Mesendoderm (in vitro differentiated cells): ENCODE results near the gene SLC35A1.

Experiments
- DNase-seq: peaks from one replicate; pipeline ENCODE4 v3.0.0; 2013
- H2AK5ac ChIP-seq: 2 replicates; pipeline ENCODE4 v1.6.1; 2013; ENCODE audit warnings: low read length, inconsistent platforms
- H2BK120ac ChIP-seq: 2 replicates; pipeline ENCODE4 v1.6.1; 2013; ENCODE audit warnings: low read depth, mild to moderate bottlenecking, low read length, moderate library complexity, mixed read lengths
- H2BK15ac ChIP-seq: replicated peaks from 2 replicates; pipeline ENCODE4 v1.6.1; 2013; ENCODE audit warnings: low read depth, mild to moderate bottlenecking, moderate library complexity
- H2BK5ac ChIP-seq: 2 replicates; pipeline ENCODE4 v1.6.1; 2013; ENCODE audit warnings: low read length, inconsistent platforms
- H3K18ac ChIP-seq: 2 replicates; pipeline ENCODE4 v1.6.1; 2013; ENCODE audit warnings: mild to moderate bottlenecking, low read length, mixed read lengths
- H3K23ac ChIP-seq: one replicate; pipeline ENCODE4 v1.6.1; 2013; ENCODE audit warnings: low read length
- H3K27ac ChIP-seq: 2 replicates; pipeline ENCODE4 v1.5.1; 2013; ENCODE audit warnings: low read depth, mild to moderate bottlenecking, inconsistent platforms, low read length, moderate library complexity
- H3K27me3 ChIP-seq: 2 replicates; pipeline ENCODE4 v1.6.1; 2013; ENCODE audit warnings: low read length, control low read depth, mild to moderate bottlenecking, inconsistent platforms; ENCODE audit not compliant: insufficient read depth, poor library complexity
- H3K36me3 ChIP-seq: 2 replicates; pipeline ENCODE4 v1.6.1; 2013; ENCODE audit warnings: low read length, inconsistent platforms; ENCODE audit not compliant: control insufficient read depth, insufficient read depth
- H3K4ac ChIP-seq: one replicate; pipeline ENCODE4 v1.6.1; 2013; ENCODE audit warnings: low read depth, mild to moderate bottlenecking, low read length, moderate library complexity
- H3K4me1 ChIP-seq: 2 replicates; pipeline ENCODE4 v1.6.1; 2013; ENCODE audit warnings: low read depth, low read length, inconsistent platforms; ENCODE audit not compliant: control insufficient read depth
- H3K4me2 ChIP-seq: 2 replicates; pipeline ENCODE4 v1.6.1; 2013; ENCODE audit warnings: low read length
- H3K4me3 ChIP-seq: 2 replicates; pipeline ENCODE4 v1.5.1; 2013; ENCODE audit warnings: mild to moderate bottlenecking, low read length
- H3K56ac ChIP-seq: one replicate; pipeline ENCODE4 v1.6.1; 2013; ENCODE audit warnings: low read length
- H3K79me1 ChIP-seq: 2 replicates; pipeline ENCODE4 v1.6.1; 2013; ENCODE audit warnings: low read length, inconsistent platforms
- H3K79me2 ChIP-seq: 2 replicates; pipeline ENCODE4 v1.6.1; 2013; ENCODE audit warnings: mild to moderate bottlenecking, low read length; ENCODE audit not compliant: control insufficient read depth, insufficient read depth
- H3K9ac ChIP-seq: 2 replicates; pipeline ENCODE4 v1.6.1; 2013; ENCODE audit warnings: low read length, inconsistent platforms
- H4K5ac ChIP-seq: one replicate; pipeline ENCODE4 v1.6.1; 2013; ENCODE audit warnings: low read length
- H4K8ac ChIP-seq: one replicate; pipeline ENCODE4 v1.6.1; 2013; ENCODE audit warnings: low read depth, mild to moderate bottlenecking, control low read depth, low read length, moderate library complexity
- WGBS: extraction: QIAGEN DNeasy Blood & Tissue Kit; methylation state at CpG from one replicate; pipeline ENCODE4 v1.1.7; 2013; ENCODE audit warnings: low lambda C conversion rate, missing lambda C conversion rate; ENCODE audit not compliant: insufficient coverage; ENCODE audit errors: extremely low coverage; 5-methylcytosine and 5-hydroxymethylcytosine counted together

Gene SLC35A1

GRCh38 chr6:87541744-87542143, 69.0 kb downstream of the SLC35A1 start:
- Histone ChIP-seq H4K8ac (no peak overlapping the region), H3K4ac (no peak overlapping the region), H3K18ac (no peak overlapping the region), H2BK5ac (no peak overlapping the region), H3K79me2 (no peaks in the 10 kb centered on the region), H3K27me3 (no peaks in the 10 kb centered on the region), H3K36me3 (peaks cover 2% of the 10 kb centered on the region), H2BK120ac (no peak overlapping the region), H3K79me1 (no peaks in the 10 kb centered on the region), H3K4me2 (no peak overlapping the region), H3K4me3 (no peak overlapping the region), H3K9ac (no peak overlapping the region), H2AK5ac (no peak overlapping the region), H4K5ac (no peak overlapping the region), H3K23ac (no peak overlapping the region), H2BK15ac (no peak overlapping the region), H3K4me1 (no peaks in the 10 kb centered on the region), H3K56ac (no peak overlapping the region), H3K27ac (no peak overlapping the region)
- no peak for DNase-seq
- WGBS, result no CpG with 5 or more reads among the region's 2 CpGs

DNA sequence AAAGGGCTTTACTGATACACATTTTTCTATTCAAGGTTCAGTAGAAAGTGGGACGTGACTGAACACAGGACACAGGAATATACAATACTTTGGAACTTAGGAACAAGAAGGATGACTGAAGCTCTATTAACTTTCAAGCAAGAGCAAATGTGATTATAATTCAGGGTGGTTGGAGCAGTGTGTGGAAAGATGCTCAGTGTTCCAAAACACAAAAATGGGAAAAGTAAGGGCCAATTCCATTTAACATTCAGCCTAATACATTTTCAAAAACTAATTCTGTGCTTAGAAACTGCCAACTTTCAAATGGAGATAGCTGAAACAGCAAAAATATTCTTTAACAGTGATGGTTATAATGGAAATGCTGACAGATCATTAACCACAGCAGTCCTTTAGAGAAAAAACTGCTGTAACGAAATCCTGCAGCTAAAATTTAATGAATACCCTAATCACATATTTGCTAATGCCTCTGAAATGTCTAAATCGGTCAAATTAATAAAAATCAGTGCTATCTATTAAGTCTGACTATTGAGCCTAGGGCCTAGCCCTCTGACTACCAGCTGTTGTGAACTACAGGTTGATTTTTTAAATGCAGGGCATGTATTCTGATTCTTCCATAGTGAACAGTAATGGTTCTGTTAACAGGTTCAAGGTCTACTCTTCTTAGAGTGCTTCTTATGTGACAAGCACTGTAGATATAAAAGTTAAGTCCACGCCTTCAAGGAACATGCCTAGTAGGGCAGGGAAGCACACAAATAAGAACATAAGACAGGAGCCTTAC, 71.1 kb downstream of the SLC35A1 start:
- Histone ChIP-seq H4K8ac (no peak overlapping the region), H2BK5ac (no peak overlapping the region), H3K18ac (no peak overlapping the region), H3K4me1 (no peaks in the 10 kb centered on the region), H3K56ac (no peak overlapping the region), H3K36me3 (peaks cover 2% of the 10 kb centered on the region), H3K4me2 (no peak overlapping the region), H2BK120ac (no peak overlapping the region), H3K79me2 (no peaks in the 10 kb centered on the region), H3K4me3 (no peak overlapping the region), H4K5ac (no peak overlapping the region), H3K23ac (no peak overlapping the region), H3K27ac (no peak overlapping the region), H3K79me1 (no peaks in the 10 kb centered on the region), H3K4ac (no peak overlapping the region), H2BK15ac (no peak overlapping the region), H3K9ac (no peak overlapping the region), H2AK5ac (no peak overlapping the region), H3K27me3 (no peaks in the 10 kb centered on the region)
- WGBS, result no CpG with 5 or more reads among the region's 4 CpGs
- no peak for DNase-seq

DNA sequence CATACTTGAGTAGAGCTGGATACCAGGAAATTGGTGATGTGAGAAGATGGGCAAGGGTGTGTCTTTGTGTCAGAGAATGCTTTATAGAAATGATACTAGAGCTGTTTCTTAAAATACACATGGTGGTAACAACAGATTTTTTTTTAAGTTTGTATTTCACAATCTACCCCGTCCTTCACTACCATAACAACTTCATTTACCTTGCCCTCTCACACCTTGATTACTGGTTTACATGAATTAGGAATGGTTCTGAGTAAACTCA, 71.6 kb downstream of the SLC35A1 start:
- Histone ChIP-seq H4K5ac (no peak overlapping the region), H4K8ac (no peak overlapping the region), H2BK15ac (no peak overlapping the region), H3K4me1 (no peaks in the 10 kb centered on the region), H3K9ac (no peak overlapping the region), H3K23ac (no peak overlapping the region), H3K27ac (no peak overlapping the region), H3K56ac (no peak overlapping the region), H3K27me3 (no peaks in the 10 kb centered on the region), H3K4ac (no peak overlapping the region), H3K36me3 (peaks cover 2% of the 10 kb centered on the region), H3K79me2 (no peaks in the 10 kb centered on the region), H2BK5ac (no peak overlapping the region), H2BK120ac (no peak overlapping the region), H3K4me2 (no peak overlapping the region), H3K4me3 (no peak overlapping the region), H3K79me1 (no peaks in the 10 kb centered on the region), H2AK5ac (no peak overlapping the region), H3K18ac (no peak overlapping the region)
- no CpG with 5 or more reads among the region's 1 CpG for WGBS
- DNase-seq, result no peak

DNA sequence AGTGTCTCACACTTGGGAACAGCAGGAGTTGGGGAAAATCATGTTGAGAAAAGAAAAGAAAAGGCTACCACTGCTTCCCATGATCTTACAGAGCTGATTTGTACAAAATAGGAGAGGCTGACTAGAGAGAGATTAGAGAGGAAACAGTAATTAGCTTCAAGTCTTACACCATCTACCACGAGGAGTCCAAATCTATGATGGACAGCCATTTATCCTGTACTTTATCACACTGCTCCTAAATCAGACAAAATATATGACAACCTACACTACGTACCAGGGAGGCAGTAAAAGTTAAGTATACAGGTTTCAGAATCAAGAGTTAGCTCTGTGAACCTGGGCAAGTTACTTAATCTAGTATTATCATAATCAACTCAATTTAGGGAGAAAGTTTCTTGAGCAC, 79.0 kb downstream of the SLC35A1 start:
- peak overlapping the region; percentile 25 for H3K27ac ChIP-seq
- H2BK5ac ChIP-seq, result no peak overlapping the region
- H3K4me3 ChIP-seq, result no peak overlapping the region
- no peak overlapping the region for H3K9ac ChIP-seq
- no peaks in the 10 kb centered on the region for H3K4me1 ChIP-seq
- H3K79me2 ChIP-seq, result no peaks in the 10 kb centered on the region
- H3K56ac ChIP-seq, result no peak overlapping the region
- no peak overlapping the region for H2BK15ac ChIP-seq
- H2BK120ac ChIP-seq, result no peak overlapping the region
- H3K36me3 ChIP-seq, result no peaks in the 10 kb centered on the region
- no peak overlapping the region for H4K8ac ChIP-seq
- no peak overlapping the region for H2AK5ac ChIP-seq
- H3K18ac ChIP-seq, result no peak overlapping the region
- DNase-seq, result peak; percentile 43
- peaks cover 2% of the 10 kb centered on the region for H3K79me1 ChIP-seq
- no peak overlapping the region for H3K4me2 ChIP-seq
- no peaks in the 10 kb centered on the region for H3K27me3 ChIP-seq
- no peak overlapping the region for H3K4ac ChIP-seq
- H3K23ac ChIP-seq, result no peak overlapping the region
- H4K5ac ChIP-seq, result no peak overlapping the region
- no CpG with 5 or more reads among the region's 2 CpGs for WGBS

DNA sequence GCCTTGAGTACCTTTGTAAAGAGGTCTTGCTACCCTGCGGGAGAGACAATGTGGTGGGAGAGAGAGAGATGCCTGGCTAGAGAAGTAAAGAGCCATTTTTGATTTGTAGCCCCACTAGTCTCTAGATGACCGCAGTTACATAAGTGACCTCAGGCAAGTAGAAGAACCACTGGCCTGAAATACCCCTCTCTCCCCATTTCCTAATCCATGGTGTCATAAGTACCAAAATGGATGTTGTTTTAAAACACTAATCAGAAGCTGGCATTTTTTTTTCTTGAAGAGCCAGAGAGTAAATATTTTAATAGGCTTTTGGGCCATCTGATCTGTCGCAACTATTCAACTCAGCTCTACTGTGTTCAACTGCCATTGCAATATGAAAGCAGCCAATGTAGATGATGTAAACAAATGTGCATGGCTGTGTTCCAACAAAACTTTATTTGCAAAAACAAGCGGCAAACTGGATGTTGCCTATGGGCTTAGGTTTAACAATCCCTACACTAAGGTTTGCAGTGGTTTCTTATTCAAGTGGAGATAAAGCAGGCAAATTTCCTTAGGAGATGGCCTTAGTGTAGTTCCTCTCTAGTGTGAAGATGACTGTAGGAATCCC, 80.5 kb downstream of the SLC35A1 start:
- Histone ChIP-seq H3K27ac (no peak overlapping the region), H2BK120ac (no peak overlapping the region), H3K56ac (no peak overlapping the region), H3K4me2 (no peak overlapping the region), H3K4me1 (no peaks in the 10 kb centered on the region), H4K5ac (no peak overlapping the region), H3K18ac (no peak overlapping the region), H4K8ac (no peak overlapping the region), H3K23ac (no peak overlapping the region), H3K4me3 (no peak overlapping the region), H2AK5ac (no peak overlapping the region), H3K79me1 (peaks cover 2% of the 10 kb centered on the region), H3K4ac (no peak overlapping the region), H3K36me3 (no peaks in the 10 kb centered on the region), H3K9ac (no peak overlapping the region), H3K27me3 (no peaks in the 10 kb centered on the region), H2BK5ac (no peak overlapping the region), H2BK15ac (no peak overlapping the region), H3K79me2 (no peaks in the 10 kb centered on the region)
- DNase-seq, result no peak
- WGBS, result no CpG with 5 or more reads among the region's 4 CpGs

DNA sequence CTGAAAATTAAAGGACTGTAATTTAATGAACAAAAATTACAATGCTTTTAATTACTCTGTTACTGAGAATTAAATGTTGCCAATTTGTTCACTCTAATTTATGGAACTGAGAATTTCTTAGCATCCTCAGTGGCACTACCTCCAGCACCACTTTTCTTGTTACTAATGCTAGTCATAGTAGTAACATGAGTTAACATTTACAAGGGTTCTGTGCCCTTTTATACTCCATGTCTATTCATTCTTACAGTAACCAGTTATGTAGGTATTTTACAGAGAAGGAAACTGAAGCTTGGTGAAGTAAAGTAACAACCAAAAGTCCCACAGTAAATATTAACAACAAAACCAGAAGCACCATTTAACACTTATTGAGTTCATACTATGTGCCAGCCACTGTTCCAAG, 82.7 kb downstream of the SLC35A1 start:
- Histone ChIP-seq H3K36me3 (no peaks in the 10 kb centered on the region), H2BK15ac (no peak overlapping the region), H3K79me2 (no peaks in the 10 kb centered on the region), H3K9ac (no peak overlapping the region), H2AK5ac (no peak overlapping the region), H3K4me1 (no peaks in the 10 kb centered on the region), H3K4me2 (no peak overlapping the region), H2BK5ac (no peak overlapping the region), H3K23ac (no peak overlapping the region), H3K27me3 (no peaks in the 10 kb centered on the region), H3K56ac (no peak overlapping the region), H2BK120ac (no peak overlapping the region), H4K8ac (no peak overlapping the region), H4K5ac (no peak overlapping the region), H3K18ac (no peak overlapping the region), H3K4ac (no peak overlapping the region), H3K4me3 (no peak overlapping the region), H3K79me1 (peaks cover 2% of the 10 kb centered on the region), H3K27ac (no peak overlapping the region)
- DNase-seq, result no peak
